Endodermal cell (in vitro differentiated cells): ENCODE measurements around the gene TPCN2. TPM values are rescaled to one million over a fixed set of nuclear protein-coding genes. Genes with fewer than 3 reads are reported as not detected.

Source experiments
- DNase-seq: peaks from one replicate; pipeline ENCODE4 v3.0.0-alpha.2; 2017
- H3K27ac ChIP-seq: 2 replicates; pipeline ENCODE4 v1.5.1; 2013; ENCODE audit warnings: mild to moderate bottlenecking, low read depth, low read length, moderate library complexity
- H3K27me3 ChIP-seq: 2 replicates; pipeline ENCODE4 v1.6.1; 2013; ENCODE audit warnings: mild to moderate bottlenecking, low read length, moderate library complexity; ENCODE audit not compliant: insufficient read depth, control insufficient read depth, poor library complexity, severe bottlenecking
- H3K36me3 ChIP-seq: 2 replicates; pipeline ENCODE4 v1.7.0; 2013; ENCODE audit warnings: mild to moderate bottlenecking, low read length, moderate library complexity; ENCODE audit not compliant: control insufficient read depth, insufficient read depth
- H3K4me1 ChIP-seq: one replicate; pipeline ENCODE4 v1.7.0; 2013; ENCODE audit warnings: low read length; ENCODE audit not compliant: control insufficient read depth, insufficient read depth
- H3K4me3 ChIP-seq: 2 replicates; pipeline ENCODE4 v1.5.1; 2013; ENCODE audit warnings: mild to moderate bottlenecking, low read length, moderate library complexity
- H3K9ac ChIP-seq: 2 replicates; pipeline ENCODE4 v1.6.1; 2013; ENCODE audit warnings: mild to moderate bottlenecking, low read length, moderate library complexity; ENCODE audit not compliant: poor library complexity, severe bottlenecking; ENCODE audit errors: extremely low read depth
- H3K9me3 ChIP-seq: 2 replicates; pipeline ENCODE4 v1.6.1; 2013; ENCODE audit warnings: mild to moderate bottlenecking, low read length, moderate library complexity; ENCODE audit not compliant: control insufficient read depth
- H3K27ac Mint-ChIP-seq: 2 replicates; pipeline ENCODE4 v1.8.0; 2020; ENCODE audit warnings: mixed read lengths
- H3K27me3 Mint-ChIP-seq: 2 replicates; pipeline ENCODE4 v1.8.0; 2021; ENCODE audit warnings: mild to moderate bottlenecking, mixed read lengths; ENCODE audit not compliant: insufficient read depth
- H3K36me3 Mint-ChIP-seq: 2 replicates; pipeline ENCODE4 v1.8.0; 2020; ENCODE audit warnings: low read depth, mixed read lengths
- H3K4me1 Mint-ChIP-seq: 2 replicates; pipeline ENCODE4 v1.8.0; 2020; ENCODE audit warnings: mixed read lengths
- H3K4me3 Mint-ChIP-seq: 2 replicates; pipeline ENCODE4 v1.8.0; 2020; ENCODE audit warnings: mild to moderate bottlenecking, moderate library complexity, mixed read lengths
- H3K9me3 Mint-ChIP-seq: 2 replicates; pipeline ENCODE4 v1.8.0; 2020; ENCODE audit warnings: mild to moderate bottlenecking, mixed read lengths
- CTCF ChIP-seq: fragments of 200-600 bp; sonication (generic); conservative IDR thresholded peaks from 2 replicates; pipeline ENCODE4 v1.5.0; 2021; ENCODE audit warnings: antibody characterized with exemption, mild to moderate bottlenecking
- WGBS, 2 experiments: methylation state at CpG; one replicate each; pipeline versions ENCODE4 v1.1.5 to v1.1.7; 2013; ENCODE audit warnings: missing lambda C conversion rate in 2 of 2, mixed read lengths in 1 of 2; ENCODE audit not compliant: insufficient coverage in 1 of 2, insufficient read length in 1 of 2; 5-methylcytosine and 5-hydroxymethylcytosine counted together
- total RNA-seq, 2 donors: library from RNA; stranded (reverse); fragmentation: NEBNext Ultra II Directional in 1 of 2; extraction: Animal tissue kit (Norgen Biotek cat#: 25700) in 1 of 2; gene quantifications; 2 replicates in 1 of 2; 3 replicates in 1 of 2; pipeline ENCODE4 v1.2.1, GENCODE V29; 2021

TPCN2 gene
- total RNA-seq, 2 donors from 2014 or later, result 20.7 to 27.9 TPM

DNA sequence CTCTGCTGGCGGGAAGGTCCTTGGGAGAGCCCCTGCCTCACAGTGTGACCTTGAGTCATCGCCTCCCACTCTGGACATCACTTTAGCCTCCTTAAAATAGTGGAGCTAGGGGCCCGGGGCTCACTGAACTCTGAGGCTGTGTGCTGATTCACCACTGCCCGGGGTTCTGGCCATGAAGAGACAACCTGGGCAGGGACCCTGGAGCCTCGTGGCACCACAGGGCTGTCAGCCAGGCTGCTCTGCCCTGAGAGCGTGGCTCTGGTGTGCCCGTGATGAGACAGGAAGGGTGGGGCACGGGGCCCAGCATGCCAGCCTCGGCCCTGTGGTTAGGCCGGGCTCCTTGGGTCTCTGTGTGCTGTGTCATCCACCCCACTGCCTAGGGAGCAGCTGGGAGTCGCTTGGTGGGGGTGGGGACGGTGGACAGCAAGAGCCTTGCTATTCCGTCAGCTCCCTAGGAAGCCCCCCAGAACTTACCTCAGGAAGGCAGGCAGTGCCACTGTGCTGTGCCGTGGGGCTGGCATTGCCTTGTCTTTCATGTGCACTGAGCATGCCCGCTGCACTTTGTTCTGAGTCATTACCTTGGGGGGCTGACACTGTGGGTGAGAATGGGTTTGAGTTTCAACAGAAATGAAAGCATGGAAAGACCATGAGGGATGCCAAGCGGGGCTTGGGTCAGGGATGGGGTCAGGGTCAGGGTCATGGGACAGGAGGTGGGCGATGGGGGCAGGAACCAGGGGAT lies 31.7 kb downstream of the TPCN2 start:
- Mint-ChIP-seq H3K27me3 (no peaks in the 10 kb centered on the region), H3K27ac (no peak overlapping the region), H3K9me3 (no peaks in the 10 kb centered on the region), H3K36me3 (peaks cover 27% of the 10 kb centered on the region), H3K4me1 (no peaks in the 10 kb centered on the region), H3K4me3 (no peak overlapping the region)
- WGBS, 2 experiments, result 92 to 93% methylated on average over 4 to 17 of the region's 17 CpGs
- no peaks in the 10 kb centered on the region for H3K9me3 ChIP-seq
- H3K27me3 ChIP-seq, result no peaks in the 10 kb centered on the region
- TF ChIP-seq CTCF, result no peak
- no peaks in the 10 kb centered on the region for H3K4me1 ChIP-seq
- H3K4me3 ChIP-seq, result no peak overlapping the region
- no peak for DNase-seq
- no peak overlapping the region for H3K27ac ChIP-seq
- peaks cover 27% of the 10 kb centered on the region for H3K36me3 ChIP-seq
- no peak overlapping the region for H3K9ac ChIP-seq

GRCh38 chr11:69081180-69081579 lies 32.4 kb downstream of the TPCN2 start:
- WGBS, 2 experiments, result 94 to 96% methylated on average over 12 to 23 of the region's 23 CpGs

DNA sequence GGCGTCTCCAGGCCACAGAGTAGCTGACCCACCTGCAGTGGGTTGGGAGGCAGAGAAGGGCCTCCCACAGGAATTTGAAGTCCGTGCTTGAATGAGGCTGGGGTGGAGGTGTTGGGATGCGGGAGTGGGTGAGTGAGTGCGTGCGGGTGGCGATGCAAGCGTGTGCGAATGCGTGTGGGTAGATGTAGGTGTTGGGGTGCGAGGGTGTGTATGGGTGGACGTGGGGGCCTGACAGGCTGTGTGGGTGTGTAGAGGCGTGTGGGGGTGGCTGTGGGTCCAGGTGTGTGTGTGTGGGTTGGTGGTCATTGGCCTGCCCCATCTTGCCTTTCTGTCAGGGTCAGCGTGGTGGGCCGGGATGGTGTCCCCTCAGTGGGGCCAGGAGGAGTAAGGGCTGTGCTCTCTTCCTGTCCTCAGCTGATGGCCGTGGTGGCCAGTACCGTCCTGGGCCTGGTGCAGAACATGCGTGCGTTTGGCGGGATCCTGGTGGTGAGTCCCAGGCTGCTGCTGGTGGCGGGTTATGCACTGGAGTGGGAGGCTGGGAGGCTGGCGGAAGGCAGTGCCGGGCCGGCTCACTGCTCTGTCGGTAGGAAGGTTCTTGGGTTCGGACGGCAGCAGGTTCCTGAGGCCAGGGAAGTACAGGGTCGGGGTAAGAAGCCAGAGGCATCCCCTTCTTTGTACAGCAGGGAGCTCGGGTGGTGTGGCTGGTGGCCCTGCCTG lies 35.0 kb downstream of the TPCN2 start:
- no peak overlapping the region for H3K27ac ChIP-seq
- Mint-ChIP-seq H3K4me1 (no peaks in the 10 kb centered on the region), H3K27ac (peak overlapping the region; percentile 64), H3K36me3 (peaks cover 27% of the 10 kb centered on the region), H3K4me3 (no peak overlapping the region), H3K27me3 (no peaks in the 10 kb centered on the region), H3K9me3 (no peaks in the 10 kb centered on the region)
- no peak overlapping the region for H3K9ac ChIP-seq
- H3K36me3 ChIP-seq, result peaks cover 11% of the 10 kb centered on the region
- WGBS, 2 experiments, result 90 to 97% methylated on average over 4 to 28 of the region's 28 CpGs
- H3K4me1 ChIP-seq, result no peaks in the 10 kb centered on the region
- no peak overlapping the region for H3K4me3 ChIP-seq
- DNase-seq, result no peak
- no peaks in the 10 kb centered on the region for H3K9me3 ChIP-seq
- TF ChIP-seq CTCF, result no peak
- no peaks in the 10 kb centered on the region for H3K27me3 ChIP-seq

More at GRCh38 chr11:69081180-69081579, 32.4 kb downstream of the TPCN2 start:
- Histone ChIP-seq H3K4me1 (no peaks in the 10 kb centered on the region), H3K27me3 (no peaks in the 10 kb centered on the region), H3K9ac (no peak overlapping the region), H3K27ac (no peak overlapping the region), H3K9me3 (no peaks in the 10 kb centered on the region), H3K36me3 (peaks cover 21% of the 10 kb centered on the region), H3K4me3 (no peak overlapping the region)
- no peaks in the 10 kb centered on the region for H3K27me3 Mint-ChIP-seq
- H3K27ac Mint-ChIP-seq, result no peak overlapping the region
- H3K36me3 Mint-ChIP-seq, result peaks cover 23% of the 10 kb centered on the region
- DNase-seq, result no peak
- H3K4me3 Mint-ChIP-seq, result no peak overlapping the region
- no peaks in the 10 kb centered on the region for H3K9me3 Mint-ChIP-seq
- no peak for TF ChIP-seq CTCF
- H3K4me1 Mint-ChIP-seq, result no peaks in the 10 kb centered on the region
